ENCODE results near the gene TIE1. TPM values are rescaled to one million over a fixed set of nuclear protein-coding genes. Genes with fewer than 3 reads are reported as not detected.

Gene TIE1
- total and polyA plus RNA-seq, 7 donors = 8.2 to 29.7 (median 10.9) TPM

DNA sequence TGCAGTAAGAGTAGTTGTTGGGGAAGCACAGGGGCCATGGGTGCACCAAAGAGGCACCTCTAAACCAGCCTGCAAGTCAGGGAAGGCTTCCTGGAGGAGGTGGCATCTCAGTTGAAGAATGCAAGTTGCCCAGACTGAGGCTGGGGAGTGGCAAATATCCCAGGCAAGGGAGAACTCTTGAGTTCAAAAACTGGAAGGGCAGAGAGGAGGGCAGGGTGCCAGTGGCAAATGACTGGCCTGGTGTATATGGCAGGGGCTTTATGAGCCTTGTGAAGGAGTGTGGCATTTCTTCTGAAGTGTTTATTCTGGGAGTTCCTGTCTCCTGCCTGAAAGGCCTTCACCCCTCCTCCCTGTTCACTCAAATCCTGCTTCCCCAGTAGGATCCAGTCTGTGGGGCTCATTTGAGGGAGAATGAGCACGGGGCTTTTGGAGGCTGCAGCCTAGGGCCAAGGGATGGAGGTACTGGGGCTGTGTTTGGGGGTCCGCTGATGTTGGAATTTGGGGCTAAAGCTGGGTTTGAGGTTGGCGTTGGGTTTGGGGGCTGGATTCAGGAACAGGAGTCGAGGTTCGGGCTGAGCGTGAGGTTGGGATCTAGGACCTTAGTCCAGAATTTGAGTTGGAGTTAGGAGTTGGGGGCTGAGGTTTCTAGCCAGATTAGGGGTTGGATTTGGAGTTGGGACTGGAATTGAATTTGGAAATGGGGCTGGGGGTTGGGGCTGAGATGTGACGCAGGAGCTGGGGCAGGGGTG lies 31.0 kb upstream of the TIE1 start, which contains the start of gene TMEM125:
Gene TMEM125 (plus strand): TSS at position 357 of the 749 bp plus-strand sequence. CDS start 2,740 bp downstream, outside the sequence.
- intact Hi-C loops (cut with DNase I) = no loop called here
- DNase-seq (no peak), ATAC-seq (no peak)
- no peak within 1 kb of the TSS for H3K27ac ChIP-seq
- 65 to 81% (median 74%) methylated on average over 7 of the region's 7 CpGs for WGBS, 3 donors
- no peaks in the 10 kb centered on the region for H3K36me3 ChIP-seq (ENCODE audit: insufficient read depth in 1 of 2, low read depth in 1 of 2)
- peaks cover 0 to 32% (median 5%) of the 10 kb centered on the region in 3 donors for H3K27me3 ChIP-seq (ENCODE audit: insufficient read depth in 3 of 3, low read length in 2 of 3)
- no peak within 1 kb of the TSS for H3K4me3 ChIP-seq
- H3K4me1 ChIP-seq = no peaks in the 10 kb centered on the region
- TF ChIP-seq, protein P1, sequence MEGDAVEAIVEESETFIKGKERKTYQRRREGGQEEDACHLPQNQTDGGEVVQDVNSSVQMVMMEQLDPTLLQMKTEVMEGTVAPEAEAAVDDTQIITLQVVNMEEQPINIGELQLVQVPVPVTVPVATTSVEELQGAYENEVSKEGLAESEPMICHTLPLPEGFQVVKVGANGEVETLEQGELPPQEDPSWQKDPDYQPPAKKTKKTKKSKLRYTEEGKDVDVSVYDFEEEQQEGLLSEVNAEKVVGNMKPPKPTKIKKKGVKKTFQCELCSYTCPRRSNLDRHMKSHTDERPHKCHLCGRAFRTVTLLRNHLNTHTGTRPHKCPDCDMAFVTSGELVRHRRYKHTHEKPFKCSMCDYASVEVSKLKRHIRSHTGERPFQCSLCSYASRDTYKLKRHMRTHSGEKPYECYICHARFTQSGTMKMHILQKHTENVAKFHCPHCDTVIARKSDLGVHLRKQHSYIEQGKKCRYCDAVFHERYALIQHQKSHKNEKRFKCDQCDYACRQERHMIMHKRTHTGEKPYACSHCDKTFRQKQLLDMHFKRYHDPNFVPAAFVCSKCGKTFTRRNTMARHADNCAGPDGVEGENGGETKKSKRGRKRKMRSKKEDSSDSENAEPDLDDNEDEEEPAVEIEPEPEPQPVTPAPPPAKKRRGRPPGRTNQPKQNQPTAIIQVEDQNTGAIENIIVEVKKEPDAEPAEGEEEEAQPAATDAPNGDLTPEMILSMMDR (IDR thresholded peaks at IDR 0.05) = no peak
- H3K9me3 ChIP-seq = no peaks in the 10 kb centered on the region

DNA sequence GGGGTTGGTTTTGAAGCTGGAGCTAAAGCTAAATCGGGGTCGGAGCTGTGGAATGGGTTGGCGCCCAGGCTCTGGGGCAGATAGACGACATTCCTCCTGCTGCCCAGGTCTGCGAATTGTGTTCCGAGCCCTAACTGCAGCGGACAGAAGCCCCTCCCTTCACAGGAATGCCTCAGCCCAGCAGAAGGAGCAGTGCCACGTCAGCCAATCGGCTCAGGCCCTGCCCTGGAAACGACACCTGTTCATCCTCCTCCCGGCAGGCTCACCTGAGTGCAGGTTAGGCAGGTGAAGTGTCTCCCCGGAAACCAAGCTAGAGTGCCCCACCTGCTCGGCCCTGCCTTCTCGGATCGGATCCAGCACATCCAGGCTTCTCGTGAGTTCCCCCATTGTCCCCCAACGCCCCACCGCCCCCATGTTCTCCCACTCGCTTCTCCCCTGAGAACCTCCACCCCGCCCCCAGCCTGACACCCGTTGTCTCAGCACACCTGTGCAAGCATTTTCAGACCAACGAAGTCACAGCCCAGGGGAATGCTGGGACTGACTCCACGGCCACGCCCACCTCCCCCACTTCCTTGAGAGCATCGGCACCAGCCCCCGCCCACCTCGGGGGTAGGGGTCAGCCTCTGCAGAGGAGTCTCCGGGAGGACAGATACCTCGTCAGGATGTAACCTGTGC lies 30.2 kb upstream of the TIE1 start:
- intact Hi-C loops (cut with DNase I) = no loop called here
- DNase-seq = no peak

DNA sequence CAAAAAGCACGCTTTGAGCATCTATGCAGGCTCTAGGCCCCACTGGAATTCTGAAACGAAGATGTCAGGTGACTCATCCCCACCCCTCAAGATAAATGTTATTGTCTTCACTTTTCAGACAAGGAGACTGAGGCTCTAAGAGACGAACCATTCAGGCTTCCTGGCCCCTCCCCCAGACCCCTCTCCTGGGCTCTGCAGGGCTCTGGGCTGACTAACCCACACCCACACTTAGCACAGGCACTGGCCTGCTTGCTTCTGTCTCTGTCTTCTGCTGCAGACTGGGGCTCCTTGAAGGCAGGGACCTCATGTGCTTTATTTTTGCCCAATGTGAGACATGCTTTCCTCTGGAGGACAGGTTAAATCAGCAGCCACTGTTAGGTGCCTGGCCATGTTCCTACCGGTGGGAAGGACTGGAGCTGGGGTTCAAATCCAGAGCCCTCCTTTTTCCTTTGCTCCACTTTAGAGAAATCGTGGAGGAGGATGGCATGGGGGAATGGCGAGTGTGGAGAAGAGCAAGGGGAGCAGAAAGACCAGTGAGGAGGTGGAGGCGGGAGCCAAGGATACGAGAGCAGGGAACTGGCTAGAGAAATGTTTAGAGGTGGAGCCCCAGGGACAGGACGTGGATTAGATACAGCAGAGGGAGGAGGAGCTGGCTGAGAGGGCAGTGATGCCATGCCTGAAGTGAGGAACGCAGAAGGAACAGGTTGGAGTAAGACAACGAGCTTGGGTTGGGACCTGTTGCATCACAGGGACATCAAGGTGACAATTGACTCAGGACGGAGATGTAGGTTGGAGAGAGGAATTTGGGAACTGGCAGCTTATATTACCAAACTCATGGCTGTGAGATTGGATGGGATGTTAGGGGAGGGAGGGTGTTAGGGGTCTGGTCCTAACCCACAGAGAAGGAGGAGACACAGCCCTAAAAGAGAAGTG lies 29.3 kb upstream of the TIE1 start:
- intact Hi-C loops (cut with DNase I) = no loop called here
- ATAC-seq = no peak
- Histone ChIP-seq H3K9me3 (no peaks in the 10 kb centered on the region), H3K27ac (no peak overlapping the region), H3K36me3 (ENCODE audit: insufficient read depth in 1 of 2, low read depth in 1 of 2) (no peaks in the 10 kb centered on the region), H3K4me1 (no peaks in the 10 kb centered on the region), H3K4me3 (no peak overlapping the region), H3K27me3 (ENCODE audit: insufficient read depth in 3 of 3, low read length in 2 of 3) (peaks cover 0 to 32% (median 5%) of the 10 kb centered on the region in 3 donors)
- TF ChIP-seq, protein P1 (IDR thresholded peaks at IDR 0.05) = no peak
- 51 to 66% (median 52%) methylated on average over 12 of the region's 12 CpGs for WGBS, 3 donors
- DNase-seq = no peak

More for the DNA sequence above, 30.2 kb upstream of the TIE1 start:
- H3K4me3 ChIP-seq = no peak overlapping the region
- TF ChIP-seq, protein P1 (IDR thresholded peaks at IDR 0.05) = no peak
- WGBS, 3 donors = 9 to 17% (median 12%) methylated on average over 29 of the region's 29 CpGs
- H3K27ac ChIP-seq = no peak overlapping the region
- no peak for ATAC-seq
- H3K9me3 ChIP-seq = no peaks in the 10 kb centered on the region
- H3K27me3 ChIP-seq (ENCODE audit: insufficient read depth in 3 of 3, low read length in 2 of 3) = peaks cover 0 to 32% (median 5%) of the 10 kb centered on the region in 3 donors
- H3K36me3 ChIP-seq (ENCODE audit: insufficient read depth in 1 of 2, low read depth in 1 of 2) = no peaks in the 10 kb centered on the region
- H3K4me1 ChIP-seq = no peaks in the 10 kb centered on the region

DNA sequence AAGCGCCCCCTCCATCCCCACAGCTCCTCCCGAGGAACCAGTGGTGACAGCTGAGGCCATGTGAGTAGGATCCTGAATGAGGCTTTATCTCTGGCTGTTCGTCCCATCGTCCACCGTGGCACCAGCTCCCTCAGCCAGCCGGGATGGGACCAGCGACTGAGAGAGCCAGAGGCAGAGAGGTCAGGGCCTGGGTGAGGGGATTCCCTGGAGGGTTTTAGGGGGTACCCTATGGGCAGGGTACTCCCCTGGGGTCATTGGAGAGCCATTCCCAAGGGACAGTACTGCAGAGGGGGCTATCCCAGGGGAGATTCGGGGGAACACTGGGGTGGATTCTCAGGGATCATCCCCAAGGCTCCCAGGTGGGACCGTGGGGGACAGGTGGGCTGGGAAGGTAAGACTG lies 28.6 kb upstream of the TIE1 start:
- H3K27ac ChIP-seq = no peak overlapping the region
- no peaks in the 10 kb centered on the region for H3K9me3 ChIP-seq
- ATAC-seq (no peak), DNase-seq (no peak)
- peaks cover 0 to 36% (median 5%) of the 10 kb centered on the region in 3 donors for H3K27me3 ChIP-seq (ENCODE audit: insufficient read depth in 3 of 3, low read length in 2 of 3)
- WGBS, 3 donors = 43 to 50% (median 50%) methylated on average over 9 of the region's 9 CpGs
- TF ChIP-seq, protein P1 (IDR thresholded peaks at IDR 0.05) = no peak
- no peaks in the 10 kb centered on the region for H3K36me3 ChIP-seq (ENCODE audit: insufficient read depth in 1 of 2, low read depth in 1 of 2)
- intact Hi-C loops (cut with DNase I) = no loop called here
- no peak overlapping the region for H3K4me3 ChIP-seq
- H3K4me1 ChIP-seq = no peaks in the 10 kb centered on the region

Measured in psoas muscle (tissue), 8 donors.